KG1 (cell line): ENCODE measurements around the gene TRERF1.

Experiments used
- DNase-seq: peaks from one replicate; lab custom pipeline; 2025; lab: John Stamatoyannopoulos, UW

The TRERF1 gene

DNA sequence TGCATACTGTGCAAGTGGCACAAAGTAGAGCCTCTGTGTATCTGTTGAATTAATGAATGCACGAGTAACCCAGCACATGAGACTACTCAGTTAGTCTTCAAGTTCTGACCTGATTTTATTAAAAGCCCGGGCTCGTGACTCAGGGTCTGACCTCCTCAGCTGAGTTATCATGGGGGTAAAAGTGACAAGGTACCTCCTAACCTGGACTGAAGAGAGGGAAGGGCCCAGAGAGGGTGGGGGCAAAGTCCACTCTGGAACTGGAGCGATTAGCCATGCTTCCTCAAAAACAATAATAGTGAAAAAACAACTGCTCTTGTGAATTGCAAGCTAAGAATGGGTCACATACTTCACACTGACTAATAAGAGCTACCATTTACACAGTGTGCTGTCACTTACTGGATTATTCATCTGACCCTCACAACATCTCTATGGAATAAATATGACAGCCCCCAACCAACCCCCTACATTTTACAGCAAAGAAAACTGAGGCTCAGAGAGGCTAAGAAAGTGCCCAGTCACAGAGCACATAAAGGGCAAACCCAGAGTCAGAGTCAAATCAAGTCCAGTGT lies 26.7 kb downstream of the TRERF1 start:
- DNase-seq, result no peak

DNA sequence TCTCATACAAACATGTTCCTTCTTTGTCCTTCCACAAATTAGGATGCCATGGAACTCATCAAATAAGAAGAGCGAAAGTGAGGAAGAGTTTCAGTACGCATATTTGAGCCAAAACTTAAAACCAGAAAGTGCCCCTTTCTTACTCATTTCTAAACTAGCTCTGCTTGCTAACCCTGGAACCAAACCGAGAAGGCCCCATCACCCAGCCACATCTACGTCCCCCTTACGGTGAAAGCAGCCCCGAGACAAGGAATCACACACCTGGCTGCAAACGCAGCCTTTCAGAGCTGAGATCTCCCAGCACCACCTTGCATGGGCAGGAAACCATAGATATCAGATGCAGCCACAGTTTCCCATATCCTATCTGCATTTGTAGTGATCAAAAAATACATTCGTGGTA lies 28.5 kb downstream of the TRERF1 start:
- DNase-seq, result no peak

DNA sequence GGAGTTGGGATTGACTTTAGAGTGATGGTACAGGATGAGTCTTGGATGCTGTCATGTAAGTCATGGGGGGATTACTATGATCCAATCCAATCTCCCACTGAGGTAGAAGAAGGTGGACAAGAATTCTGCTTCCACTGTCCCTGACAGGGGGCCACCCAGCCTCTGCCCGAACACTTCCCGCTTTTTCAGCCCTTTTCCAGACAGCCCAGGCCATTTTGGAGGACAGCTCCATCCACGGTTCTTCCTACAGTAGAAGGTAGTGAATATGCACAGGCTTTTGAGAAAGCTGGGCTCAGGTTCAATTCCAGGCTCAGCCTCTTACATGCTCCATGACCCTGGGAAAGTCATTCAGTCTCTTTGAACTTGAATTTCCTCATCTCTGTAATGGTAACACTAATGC lies 31.0 kb downstream of the TRERF1 start:
- DNase-seq, result no peak

DNA sequence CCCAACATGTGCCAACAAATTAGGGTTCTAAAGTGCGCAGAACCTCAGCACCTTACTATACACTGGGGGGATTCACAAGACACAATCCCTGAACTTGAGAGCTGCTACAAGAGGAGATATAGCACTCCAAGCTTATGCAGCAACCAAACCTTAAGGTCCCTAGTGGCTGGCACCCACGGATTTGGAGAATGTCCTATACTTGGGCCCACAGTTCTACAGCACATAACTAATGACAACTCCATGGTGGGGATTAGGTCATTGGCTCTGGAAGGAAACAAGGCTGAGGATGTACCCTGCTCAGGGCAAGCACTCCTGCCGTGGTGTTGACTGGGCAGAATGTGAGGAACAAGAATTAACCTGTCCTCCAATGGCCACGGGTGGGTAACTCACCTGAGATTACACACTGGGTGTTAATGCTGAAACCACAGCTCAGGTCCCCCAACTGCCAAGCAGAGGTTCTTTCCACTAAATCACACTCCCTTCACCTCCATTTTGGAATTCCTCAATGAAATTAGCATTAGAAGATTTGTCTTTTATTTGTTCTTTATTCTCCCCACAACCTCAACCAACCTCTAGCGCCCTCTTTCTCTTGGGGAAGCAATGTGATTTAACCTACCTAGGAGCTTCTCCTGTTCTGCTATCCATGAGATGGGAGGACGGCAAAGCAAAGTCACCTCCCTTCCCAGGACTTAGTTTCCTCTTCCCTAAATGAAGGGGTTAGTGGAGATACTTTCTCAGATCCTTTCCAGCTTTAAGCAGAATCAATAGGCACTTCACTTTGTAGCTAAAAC lies 32.0 kb downstream of the TRERF1 start:
- no peak for DNase-seq

DNA sequence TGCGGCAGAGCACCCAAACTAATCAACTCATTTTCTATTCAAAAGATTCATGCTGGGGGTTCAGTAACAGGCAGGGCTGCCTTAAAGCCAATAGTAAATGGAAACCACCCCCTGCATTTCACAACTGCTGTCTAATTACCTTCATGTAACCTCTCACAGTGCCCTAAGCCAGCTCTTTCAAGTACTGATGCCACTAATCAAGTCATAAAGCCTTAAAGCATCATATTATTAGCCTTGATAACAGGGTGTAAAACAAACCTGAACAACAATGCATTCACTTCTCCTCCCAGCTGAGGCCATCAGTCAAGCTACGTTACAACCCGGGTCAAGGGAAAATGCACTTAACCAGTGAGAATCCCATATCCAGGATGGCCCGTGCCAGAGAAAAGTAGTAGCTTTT lies 33.0 kb downstream of the TRERF1 start:
- DNase-seq, result no peak

DNA sequence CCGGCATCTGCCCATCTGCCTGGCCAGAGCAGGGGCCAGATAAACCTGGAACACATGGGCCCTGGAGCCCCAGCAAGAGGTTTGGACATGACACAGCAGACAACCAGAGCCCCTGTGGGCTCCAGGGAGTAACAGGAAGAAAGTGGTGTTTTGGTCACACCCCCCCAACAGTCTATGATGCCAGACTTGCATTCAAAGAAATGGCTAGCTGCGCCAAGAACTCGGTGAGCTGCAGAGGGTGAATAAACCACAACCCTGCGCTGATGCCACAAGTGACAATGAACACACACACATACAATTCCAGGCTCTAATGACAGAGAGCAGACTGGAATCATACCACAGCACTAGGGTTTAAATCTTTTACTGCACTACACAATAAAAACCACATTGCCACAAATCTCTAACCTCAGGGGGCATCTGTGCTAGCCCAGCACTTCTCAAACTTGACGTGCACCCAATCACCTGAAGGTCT lies 34.0 kb downstream of the TRERF1 start:
- DNase-seq, result no peak

DNA sequence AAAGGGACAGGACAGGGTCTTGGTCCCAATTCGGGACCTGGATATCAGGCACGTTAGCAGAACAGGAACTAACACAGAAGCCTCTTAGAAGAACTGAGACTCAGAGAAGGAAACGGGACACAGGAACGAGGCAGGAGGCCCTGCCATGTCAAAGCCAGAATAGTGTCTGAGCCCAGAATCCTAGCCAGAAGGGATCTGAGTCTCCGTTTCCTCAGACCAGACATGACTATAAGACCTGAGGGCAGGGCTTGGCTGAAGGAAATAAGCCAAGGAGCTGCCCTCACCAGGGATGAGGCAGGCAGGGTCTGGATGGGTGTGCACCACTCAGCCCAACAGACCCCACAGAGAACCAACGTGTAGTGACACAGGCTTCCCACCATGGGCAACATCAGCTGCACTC lies 40.3 kb downstream of the TRERF1 start:
- no peak for DNase-seq

DNA sequence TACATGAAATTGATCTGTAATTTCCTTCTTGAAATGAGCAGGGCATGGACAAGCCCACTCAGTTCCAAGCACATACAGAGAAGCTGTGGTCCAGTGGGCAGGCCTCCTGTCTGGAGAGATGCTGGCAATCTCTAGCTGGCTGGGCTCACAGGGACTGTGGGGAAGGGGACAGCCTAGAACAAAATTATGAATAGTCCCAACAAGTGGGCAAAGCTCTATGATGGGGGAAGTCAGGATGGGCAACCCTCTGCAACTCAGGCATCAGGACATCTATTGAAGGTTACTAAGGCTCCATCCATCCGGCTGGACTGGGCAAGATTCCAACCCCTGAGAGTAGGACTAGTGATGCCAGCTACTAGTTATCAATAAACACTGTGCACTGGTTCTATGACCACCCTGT lies 40.9 kb downstream of the TRERF1 start:
- DNase-seq, result no peak

DNA sequence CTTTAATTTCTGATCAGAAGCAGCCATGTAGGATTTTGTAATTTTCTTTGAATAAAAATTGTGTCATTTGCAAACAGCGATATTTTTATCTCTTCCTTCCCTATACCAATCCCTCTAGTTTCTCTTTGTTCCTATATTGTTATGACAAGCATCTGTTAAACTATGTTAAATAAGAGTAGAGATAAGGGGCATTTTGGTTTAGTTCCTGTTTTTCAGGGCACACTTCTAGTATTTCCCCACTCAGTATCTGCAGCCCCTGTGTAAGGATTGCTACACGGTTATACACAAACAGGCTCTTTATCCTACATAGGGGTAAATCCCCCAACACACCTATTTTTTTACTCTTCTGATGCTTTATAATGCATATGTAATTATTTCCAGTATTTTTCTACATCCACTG lies 42.1 kb downstream of the TRERF1 start:
- DNase-seq, result no peak

DNA sequence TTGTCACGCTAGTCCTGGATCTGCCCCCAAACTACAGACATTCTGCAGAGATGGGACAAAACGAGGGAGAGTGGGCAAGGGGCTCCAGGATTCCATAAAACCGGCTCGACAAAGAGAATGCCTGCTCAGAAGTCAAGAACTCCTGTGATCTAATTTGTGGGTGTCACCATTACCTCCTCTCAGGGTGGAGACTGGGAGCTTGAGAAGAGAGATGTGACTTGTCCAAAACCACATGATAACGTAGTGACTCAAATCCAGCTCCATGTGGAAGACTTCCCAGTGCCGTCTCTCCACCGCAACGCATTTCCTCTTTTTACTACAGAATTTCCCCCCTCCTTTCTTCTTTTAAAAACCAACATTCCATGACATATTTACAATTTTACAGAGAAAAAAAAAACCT lies 44.3 kb downstream of the TRERF1 start:
- no peak for DNase-seq

DNA sequence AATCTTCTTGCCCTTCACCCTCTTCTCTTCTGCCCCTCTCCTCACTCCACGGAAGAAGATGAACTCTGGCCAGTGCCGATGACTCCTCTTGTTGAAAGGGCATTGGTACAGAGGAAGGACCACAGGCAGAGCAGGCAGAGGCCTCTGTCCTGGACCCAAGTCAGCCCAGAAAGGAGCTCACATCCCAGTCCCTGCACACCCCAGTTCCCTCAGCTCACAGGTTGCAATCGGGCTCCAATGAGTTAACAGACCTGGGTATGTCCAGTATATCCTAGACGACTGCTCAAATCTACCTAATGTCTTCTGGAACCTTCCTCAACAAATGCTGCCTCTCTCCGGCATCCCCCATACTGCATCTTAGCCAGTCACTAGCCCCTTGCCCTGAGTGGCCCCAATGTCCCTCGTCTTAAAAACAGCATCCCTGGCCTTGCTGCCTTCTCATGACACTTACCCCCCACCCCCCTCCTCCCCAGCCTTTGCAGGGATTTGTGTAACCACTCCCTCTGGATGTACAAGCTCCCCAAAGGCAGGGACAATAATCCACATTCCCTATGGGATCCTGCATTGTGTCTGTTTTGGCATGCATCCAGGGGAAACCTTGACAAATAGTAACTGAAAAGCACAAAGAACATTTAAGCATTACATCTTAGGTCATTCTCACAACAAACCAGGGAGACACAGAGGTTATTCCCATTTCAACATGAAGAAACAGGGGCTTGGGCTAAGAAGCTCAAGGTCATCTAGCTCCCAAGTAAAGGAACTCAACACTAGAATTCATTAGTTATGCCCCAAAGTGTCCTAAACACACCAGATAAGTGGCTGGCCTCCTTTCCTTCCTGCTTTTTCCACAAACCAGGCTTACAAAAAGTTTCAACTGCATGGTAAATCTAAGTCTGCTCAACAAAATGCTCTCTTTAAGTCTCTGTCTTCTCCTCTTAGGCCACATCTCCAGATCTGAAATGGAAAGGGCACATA lies 45.1 kb downstream of the TRERF1 start:
- DNase-seq, result no peak

DNA sequence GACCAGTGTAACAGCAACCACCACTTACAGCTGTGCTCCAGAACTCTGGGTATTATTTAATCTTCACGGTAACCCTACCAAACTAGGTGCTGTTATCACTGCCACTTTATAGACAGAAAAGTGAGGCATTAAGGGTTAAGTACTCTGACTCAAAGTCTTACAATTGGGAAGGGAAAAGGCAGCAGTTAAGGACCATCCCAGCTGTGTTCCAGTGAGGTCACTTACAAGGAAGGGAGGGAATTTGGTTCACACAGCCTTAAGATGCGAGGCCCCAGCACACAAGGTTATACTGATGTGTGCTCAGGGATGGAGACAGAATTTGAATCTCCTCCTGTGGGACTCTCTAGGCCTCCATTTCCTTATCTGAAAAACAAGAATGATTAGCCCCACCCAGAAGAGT lies 46.7 kb downstream of the TRERF1 start:
- DNase-seq, result no peak

DNA sequence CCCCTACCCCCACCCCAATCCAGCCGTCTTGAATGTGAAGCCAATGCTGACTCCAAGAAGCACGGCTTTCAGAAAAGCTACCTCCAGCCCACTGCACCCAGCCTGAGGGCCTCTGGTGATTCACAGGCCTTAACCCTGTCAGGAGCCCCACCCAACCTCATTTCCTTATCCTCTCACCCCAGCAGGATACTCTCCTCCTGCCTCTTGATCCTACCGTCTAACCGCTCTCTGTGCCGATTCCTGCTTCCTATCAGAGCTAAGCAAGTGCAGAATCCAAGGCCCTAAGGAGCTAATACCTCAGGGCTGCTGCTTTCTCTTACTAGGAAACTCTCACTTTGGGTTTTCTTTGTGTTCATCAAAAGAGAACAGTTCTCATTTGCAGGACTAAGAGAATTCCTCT lies 47.2 kb downstream of the TRERF1 start:
- no peak for DNase-seq

DNA sequence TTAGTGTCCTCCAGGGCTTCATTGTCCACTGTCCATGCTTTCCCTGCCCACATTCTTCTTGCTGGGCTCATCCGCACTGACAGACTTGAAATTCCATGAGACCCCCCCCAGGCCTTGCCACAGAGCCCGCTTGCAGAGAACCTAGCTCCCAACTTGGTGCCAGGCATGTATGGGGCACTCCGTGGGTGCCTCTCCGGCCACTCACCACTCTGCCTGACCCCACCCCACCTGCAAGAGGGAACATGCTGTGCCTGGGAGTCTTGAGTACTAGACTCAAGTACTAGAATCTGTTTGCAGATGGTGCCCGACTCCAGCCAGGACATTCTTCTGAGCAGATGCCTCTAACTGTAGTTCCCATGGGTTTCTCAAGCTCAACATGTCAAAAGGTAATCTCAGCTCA lies 47.9 kb downstream of the TRERF1 start:
- DNase-seq, result no peak

DNA sequence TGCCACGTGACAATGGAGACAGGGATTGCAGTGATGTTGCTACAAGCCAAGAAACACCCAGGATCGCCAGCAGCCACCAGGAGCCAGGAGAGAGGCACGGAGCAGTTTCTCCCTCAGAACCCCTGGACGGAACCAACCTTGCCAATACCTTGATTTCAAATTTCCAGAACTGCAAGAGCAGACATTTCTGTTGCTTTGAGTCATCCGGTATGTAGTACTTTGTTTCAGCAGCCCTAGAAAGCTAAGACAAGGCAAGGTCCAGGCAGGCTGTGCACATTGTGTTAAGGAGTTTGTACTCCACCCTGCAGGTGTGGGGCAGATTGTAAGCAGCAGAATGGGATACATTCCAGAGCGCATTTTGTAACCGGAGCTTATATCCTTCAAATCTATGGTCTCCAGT lies 48.3 kb downstream of the TRERF1 start:
- no peak for DNase-seq

DNA sequence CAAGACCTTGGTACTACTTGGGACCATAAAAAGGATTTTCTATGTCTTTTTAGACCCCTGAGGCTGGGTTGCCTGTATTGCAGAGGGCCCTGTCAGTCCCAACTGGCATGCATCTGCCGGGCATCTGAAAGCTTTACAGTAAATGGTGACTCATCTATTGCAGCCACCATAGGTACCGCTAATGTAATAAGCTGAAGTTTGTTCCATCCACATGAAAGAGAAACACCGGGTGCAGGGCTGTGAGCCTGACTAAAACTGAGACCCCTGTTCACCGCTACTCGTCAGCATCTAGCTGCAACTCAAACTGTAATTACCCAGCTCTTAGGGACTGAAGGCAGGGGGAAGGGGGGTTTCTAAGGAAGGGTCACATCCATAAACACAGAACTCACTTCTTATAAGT lies 49.5 kb downstream of the TRERF1 start:
- DNase-seq, result no peak

DNA sequence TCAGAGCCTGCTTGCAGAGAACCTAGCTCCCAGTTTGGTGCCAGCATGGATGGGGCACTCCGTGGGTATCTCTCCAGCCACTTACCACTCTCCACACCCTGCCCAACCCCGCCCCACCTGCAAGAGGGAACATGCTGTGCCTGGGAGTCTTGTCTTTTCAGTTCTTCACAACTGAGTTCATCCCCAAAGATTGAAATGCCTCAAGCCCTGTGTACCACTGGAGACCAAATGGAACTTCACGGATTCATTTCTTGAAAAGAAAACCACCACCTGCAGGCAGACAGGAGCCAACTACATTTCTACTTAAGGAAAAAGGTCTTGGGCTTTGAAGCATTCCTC lies 50.1 kb downstream of the TRERF1 start:
- no peak for DNase-seq

DNA sequence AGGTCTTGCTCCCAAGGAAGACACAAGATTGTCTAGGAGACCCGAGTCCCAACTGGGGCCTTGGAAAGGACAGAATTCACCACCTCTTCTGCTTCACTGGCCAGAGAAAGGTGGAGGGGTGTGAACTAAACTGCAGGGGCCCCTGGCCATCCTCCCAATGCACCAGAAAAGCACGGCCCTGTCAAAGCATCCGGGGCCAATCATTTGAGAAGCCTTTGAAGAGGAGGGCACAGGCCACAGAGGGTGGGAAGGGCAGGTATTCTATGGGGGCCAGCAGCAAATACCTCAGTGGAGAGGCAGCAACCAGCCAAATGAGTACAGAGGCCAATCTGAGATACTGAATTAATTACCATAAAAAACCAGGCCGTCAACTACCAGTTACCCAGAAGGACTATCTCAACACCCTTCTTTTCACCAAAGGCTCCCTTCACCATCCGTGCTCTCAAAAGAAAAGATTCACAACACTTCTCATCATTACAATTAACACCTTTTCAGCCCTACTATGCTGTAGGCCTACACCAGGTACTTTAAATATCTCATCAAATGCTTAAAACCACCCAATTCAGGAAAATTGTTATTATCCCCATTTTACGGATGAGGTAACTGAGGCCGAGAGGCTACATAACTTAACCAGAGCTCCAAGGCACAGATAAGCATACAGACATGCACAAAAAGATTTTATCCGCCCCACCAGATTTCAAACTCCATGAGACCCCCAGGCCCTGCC lies 50.7 kb downstream of the TRERF1 start:
- no peak for DNase-seq

DNA sequence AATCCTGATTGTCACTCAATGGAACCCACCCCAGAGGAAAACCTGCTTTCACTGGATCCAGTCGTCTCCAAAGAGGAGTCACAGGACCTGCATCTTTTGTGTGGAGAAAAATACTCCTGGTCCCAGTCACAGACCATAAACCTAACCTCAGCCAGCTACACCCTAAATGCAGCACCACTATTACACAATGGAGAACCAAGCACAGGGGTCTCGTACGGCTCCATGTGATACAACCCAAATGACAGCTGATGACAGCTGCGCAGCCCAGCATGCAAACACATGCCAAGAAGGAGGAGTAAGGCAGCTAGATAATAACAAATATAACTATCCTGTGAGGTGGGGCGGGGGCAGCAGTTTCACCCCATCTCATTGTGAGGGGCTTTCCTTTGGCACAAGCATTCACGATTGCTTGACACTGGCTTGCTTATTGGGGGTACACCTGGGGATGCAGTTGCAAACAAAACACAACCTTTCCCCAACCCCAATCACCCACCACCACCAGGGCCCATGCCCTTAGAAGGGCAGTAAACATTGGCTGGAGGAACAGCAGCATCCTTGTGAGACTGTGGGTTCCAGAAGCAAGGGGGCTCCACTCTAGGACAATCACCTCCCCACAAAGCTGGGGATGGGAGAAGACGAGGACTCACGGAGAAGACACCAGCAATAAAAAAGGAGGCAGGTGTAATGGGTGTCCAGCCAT lies 51.5 kb downstream of the TRERF1 start:
- no peak for DNase-seq

DNA sequence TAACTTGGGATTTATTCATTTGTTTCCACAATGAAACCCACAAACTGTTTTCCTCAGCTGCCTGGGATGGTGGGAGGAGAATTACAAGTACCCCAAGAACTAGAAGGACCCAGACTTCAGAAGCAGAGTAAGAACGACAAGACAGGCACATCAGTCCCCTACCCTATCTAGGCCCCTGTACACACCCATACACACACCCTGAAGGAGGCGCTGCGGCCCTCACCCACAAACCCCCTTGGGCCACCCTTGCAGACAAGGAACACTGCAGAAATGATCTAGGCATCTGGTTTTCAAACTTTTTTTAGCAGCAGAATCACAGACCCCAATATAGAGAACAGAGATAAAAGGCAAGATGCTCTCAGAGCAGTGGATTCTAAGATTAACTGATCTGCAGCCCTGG lies 55.0 kb downstream of the TRERF1 start:
- DNase-seq, result no peak

DNA sequence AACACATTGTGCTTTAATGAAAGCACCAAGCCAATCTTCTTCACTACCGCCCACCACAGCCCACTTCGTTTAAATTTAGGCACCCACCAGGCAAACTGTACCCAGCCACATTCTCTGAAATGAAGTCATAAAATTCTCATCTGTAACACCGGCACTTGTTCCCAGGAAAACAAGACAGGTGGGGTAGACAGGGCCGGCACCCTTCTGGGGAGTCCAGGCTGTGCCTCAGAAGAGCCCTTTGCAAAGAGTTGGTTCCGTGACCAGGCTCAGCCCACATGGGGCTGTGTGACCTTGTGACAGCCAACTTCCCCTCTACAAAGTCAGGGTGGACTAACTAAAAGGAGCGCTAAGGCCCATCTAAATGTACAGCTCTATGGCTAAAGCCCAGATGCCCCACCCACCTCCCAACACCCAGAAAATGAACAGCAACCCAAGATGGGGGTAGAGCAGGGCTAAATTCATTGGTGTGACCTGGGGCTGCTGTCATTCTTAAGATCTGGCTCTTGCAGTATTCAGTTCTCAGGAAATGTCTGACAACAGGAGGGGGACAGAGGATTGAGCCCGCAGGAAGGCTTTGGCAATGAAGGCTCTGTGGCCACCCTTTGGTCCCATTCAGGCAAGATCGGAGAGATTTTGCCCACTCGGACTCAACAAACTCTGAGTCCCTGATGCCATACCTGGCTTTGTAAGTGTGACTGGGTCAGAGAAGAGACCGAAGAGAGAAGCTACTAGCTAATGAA lies 56.7 kb downstream of the TRERF1 start:
- no peak for DNase-seq
